Hepatocyte (in vitro differentiated cells): ENCODE results near the gene PRSS33. TPM values are rescaled to one million over a fixed set of nuclear protein-coding genes. Genes with fewer than 3 reads are reported as not detected.

ENCODE experiments used
- DNase-seq: peaks from one replicate; pipeline ENCODE4 v3.0.0-alpha.2; 2016; ENCODE audit warnings: low spot score
- H2AFZ ChIP-seq: fragments of 200-600 bp; sonication (generic); 2 replicates; pipeline ENCODE4 v1.6.0; 2016; ENCODE audit warnings: antibody characterized with exemption, mild to moderate bottlenecking
- H3K27ac ChIP-seq: fragments of 200-600 bp; sonication (generic); 2 replicates; pipeline ENCODE4 v1.5.1; 2016; ENCODE audit warnings: mild to moderate bottlenecking
- H3K27me3 ChIP-seq: fragments of 200-600 bp; sonication (generic); 2 replicates; pipeline ENCODE4 v1.6.1; 2016
- H3K36me3 ChIP-seq: fragments of 200-600 bp; sonication (generic); replicated peaks from 2 replicates; pipeline ENCODE4 v1.5.1; 2016; ENCODE audit warnings: low read depth; ENCODE audit not compliant: insufficient read depth
- H3K4me1 ChIP-seq: fragments of 200-600 bp; sonication (generic); 2 replicates; pipeline ENCODE4 v1.5.1; 2016; ENCODE audit warnings: mild to moderate bottlenecking, moderate library complexity; ENCODE audit not compliant: insufficient read depth
- H3K4me2 ChIP-seq: fragments of 200-600 bp; sonication (generic); 2 replicates; pipeline ENCODE4 v1.6.0; 2016
- H3K4me3 ChIP-seq: fragments of 200-600 bp; sonication (generic); 2 replicates; pipeline ENCODE4 v1.5.1; 2016; ENCODE audit warnings: mild to moderate bottlenecking
- H3K79me2 ChIP-seq: fragments of 200-600 bp; sonication (generic); 2 replicates; pipeline ENCODE4 v1.6.0; 2017; ENCODE audit warnings: mild to moderate bottlenecking
- H3K9me2 ChIP-seq: fragments of 200-600 bp; sonication (generic); replicated peaks from 2 replicates; pipeline ENCODE4 v1.6.0; 2017; ENCODE audit warnings: mild to moderate bottlenecking; ENCODE audit not compliant: insufficient read depth
- H3K9me3 ChIP-seq: fragments of 200-600 bp; sonication (generic); 2 replicates; pipeline ENCODE4 v1.5.1; 2016; ENCODE audit warnings: low read depth, mild to moderate bottlenecking
- H4K20me1 ChIP-seq: fragments of 200-600 bp; sonication (generic); 2 replicates; pipeline ENCODE4 v1.6.0; 2016; ENCODE audit warnings: mild to moderate bottlenecking; ENCODE audit not compliant: insufficient read depth, poor library complexity, severe bottlenecking
- EZH2 ChIP-seq: fragments of 200-600 bp; sonication (generic); IDR thresholded peaks from 2 replicates; pipeline ENCODE4 v1.6.1; 2016; ENCODE audit warnings: antibody characterized with exemption, mild to moderate bottlenecking, borderline replicate concordance
- EZH2phosphoT487 ChIP-seq: fragments of 200-600 bp; sonication (generic); IDR thresholded peaks from one replicate; pipeline ENCODE4 v1.6.1; 2018; ENCODE audit warnings: antibody characterized with exemption, mild to moderate bottlenecking, low read depth, moderate library complexity; ENCODE audit not compliant: unreplicated experiment, severe bottlenecking
- WGBS: methylation state at CpG from one replicate; pipeline ENCODE4 v1.1.6; 2016; ENCODE audit warnings: low lambda C conversion rate; ENCODE audit errors: missing lambda C conversion rate; 5-methylcytosine and 5-hydroxymethylcytosine counted together
- polyA plus RNA-seq: library from polyadenylated mRNA; unstranded; fragments of >200 nt; fragmentation: Nextera tagmentation; extraction: Ambion mirVana; gene quantifications from 2 replicates; pipeline ENCODE4 v1.2.1, GENCODE V29; 2016
- total RNA-seq: library from RNA; depleted of rRNA; stranded (reverse); fragments of >200 nt; gene quantifications from 2 replicates; pipeline ENCODE4 v1.2.3, GENCODE V29; 2014
- TF ChIP-seq, protein P1 (sequence below): fragments of 200-600 bp; sonication (generic); IDR thresholded peaks from 2 replicates; pipeline ENCODE4 v1.5.1; 2016; ENCODE audit warnings: antibody characterized with exemption, mild to moderate bottlenecking; ENCODE audit not compliant: poor library complexity

The PRSS33 gene
- total and polyA plus RNA-seq, 2 experiments from 2014 or later: not detected

DNA sequence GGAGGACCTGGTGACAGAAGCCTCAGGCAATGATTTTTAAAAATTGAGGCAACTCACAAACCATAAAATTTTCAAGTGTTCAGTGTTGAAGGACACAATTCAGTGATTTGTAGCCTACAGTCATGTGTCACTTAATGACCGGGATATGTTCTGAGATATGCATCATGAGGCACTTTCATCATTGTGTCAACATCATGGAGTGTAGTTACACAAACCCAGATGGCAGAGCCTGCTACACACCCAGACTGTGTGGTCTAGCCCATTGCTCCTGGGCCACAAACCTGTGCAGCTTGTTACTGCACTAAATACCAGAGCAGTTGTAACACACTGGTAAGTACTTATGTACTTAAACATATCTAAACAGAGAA, 12.5 kb upstream of the PRSS33 start:
- DNase-seq: peak; percentile 84
- peak overlapping the region; percentile 98 for H3K27ac ChIP-seq
- H3K9me2 ChIP-seq: no peaks in the 10 kb centered on the region
- no peak overlapping the region for H2AFZ ChIP-seq
- H3K36me3 ChIP-seq: no peaks in the 10 kb centered on the region
- H4K20me1 ChIP-seq: no peaks in the 10 kb centered on the region
- no peak overlapping the region for H3K4me2 ChIP-seq
- H3K4me3 ChIP-seq: no peak overlapping the region
- no peaks in the 10 kb centered on the region for H3K9me3 ChIP-seq
- peaks cover 12% of the 10 kb centered on the region for H3K4me1 ChIP-seq
- TF ChIP-seq, protein P1, sequence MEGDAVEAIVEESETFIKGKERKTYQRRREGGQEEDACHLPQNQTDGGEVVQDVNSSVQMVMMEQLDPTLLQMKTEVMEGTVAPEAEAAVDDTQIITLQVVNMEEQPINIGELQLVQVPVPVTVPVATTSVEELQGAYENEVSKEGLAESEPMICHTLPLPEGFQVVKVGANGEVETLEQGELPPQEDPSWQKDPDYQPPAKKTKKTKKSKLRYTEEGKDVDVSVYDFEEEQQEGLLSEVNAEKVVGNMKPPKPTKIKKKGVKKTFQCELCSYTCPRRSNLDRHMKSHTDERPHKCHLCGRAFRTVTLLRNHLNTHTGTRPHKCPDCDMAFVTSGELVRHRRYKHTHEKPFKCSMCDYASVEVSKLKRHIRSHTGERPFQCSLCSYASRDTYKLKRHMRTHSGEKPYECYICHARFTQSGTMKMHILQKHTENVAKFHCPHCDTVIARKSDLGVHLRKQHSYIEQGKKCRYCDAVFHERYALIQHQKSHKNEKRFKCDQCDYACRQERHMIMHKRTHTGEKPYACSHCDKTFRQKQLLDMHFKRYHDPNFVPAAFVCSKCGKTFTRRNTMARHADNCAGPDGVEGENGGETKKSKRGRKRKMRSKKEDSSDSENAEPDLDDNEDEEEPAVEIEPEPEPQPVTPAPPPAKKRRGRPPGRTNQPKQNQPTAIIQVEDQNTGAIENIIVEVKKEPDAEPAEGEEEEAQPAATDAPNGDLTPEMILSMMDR: no peak
- TF ChIP-seq EZH2 (no peak), EZH2phosphoT487 (no peak)
- 33% methylated on average over 1 of the region's 1 CpG for WGBS
- no peaks in the 10 kb centered on the region for H3K79me2 ChIP-seq
- no peaks in the 10 kb centered on the region for H3K27me3 ChIP-seq

DNA sequence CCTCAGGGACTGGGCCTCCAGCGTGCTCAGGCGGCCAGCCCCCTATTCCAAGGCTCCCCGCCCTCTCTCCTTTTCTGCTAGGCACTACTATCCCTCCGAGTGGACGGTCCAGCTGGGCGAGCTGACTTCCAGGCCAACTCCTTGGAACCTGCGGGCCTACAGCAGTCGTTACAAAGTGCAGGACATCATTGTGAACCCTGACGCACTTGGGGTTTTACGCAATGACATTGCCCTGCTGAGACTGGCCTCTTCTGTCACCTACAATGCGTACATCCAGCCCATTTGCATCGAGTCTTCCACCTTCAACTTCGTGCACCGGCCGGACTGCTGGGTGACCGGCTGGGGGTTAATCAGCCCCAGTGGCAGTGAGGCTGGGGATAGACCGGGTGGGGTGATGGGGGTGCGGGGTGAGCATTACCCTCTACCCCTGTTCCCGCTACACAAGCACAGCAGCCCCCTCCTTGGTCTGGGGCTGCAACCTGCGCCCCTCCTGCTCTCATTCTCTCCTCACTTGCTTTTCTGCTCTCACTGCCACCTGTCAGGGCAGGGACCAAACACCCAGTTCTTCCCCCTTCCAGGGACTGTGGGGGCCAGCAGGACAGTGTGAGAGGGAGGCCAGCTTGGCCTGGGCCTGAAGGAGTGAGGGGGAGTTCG, 12.0 kb upstream of the PRSS33 start:
- Histone ChIP-seq H3K4me2 (no peak overlapping the region), H3K4me3 (no peak overlapping the region), H4K20me1 (no peaks in the 10 kb centered on the region), H3K9me3 (no peaks in the 10 kb centered on the region), H2AFZ (no peak overlapping the region), H3K27me3 (no peaks in the 10 kb centered on the region), H3K4me1 (peaks cover 12% of the 10 kb centered on the region), H3K9me2 (no peaks in the 10 kb centered on the region), H3K79me2 (no peaks in the 10 kb centered on the region), H3K36me3 (no peaks in the 10 kb centered on the region), H3K27ac (peak overlapping the region; percentile 98)
- TF ChIP-seq EZH2phosphoT487 (no peak), EZH2 (no peak)
- TF ChIP-seq, protein P1: no peak
- WGBS: 82% methylated on average over 21 of the region's 21 CpGs
- DNase-seq: no peak

DNA sequence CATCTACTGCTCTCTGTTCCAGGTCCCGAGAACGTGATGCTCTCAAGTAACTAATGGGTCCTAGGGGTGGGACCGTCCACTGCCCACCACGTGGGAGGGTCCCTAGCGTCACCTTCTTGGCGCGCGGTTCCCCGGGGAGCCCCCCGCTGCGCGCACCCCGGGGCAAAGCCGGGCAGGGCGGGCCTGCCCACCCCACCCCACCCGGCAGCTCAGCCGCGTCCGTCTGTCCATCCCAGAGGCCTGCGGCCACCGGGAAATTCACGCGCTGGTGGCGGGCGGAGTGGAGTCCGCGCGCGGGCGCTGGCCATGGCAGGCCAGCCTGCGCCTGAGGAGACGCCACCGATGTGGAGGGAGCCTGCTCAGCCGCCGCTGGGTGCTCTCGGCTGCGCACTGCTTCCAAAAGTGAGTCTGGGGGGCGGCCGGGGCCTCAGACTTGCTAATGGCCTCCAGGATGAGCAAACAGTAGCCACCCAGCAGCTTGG, 11.4 kb upstream of the PRSS33 start:
- Histone ChIP-seq H3K4me3 (no peak overlapping the region), H3K27me3 (no peaks in the 10 kb centered on the region), H3K36me3 (no peaks in the 10 kb centered on the region), H4K20me1 (no peaks in the 10 kb centered on the region), H3K9me3 (no peaks in the 10 kb centered on the region), H3K4me2 (no peak overlapping the region), H3K79me2 (no peaks in the 10 kb centered on the region), H3K27ac (peak overlapping the region; percentile 98), H2AFZ (no peak overlapping the region), H3K4me1 (peaks cover 12% of the 10 kb centered on the region), H3K9me2 (no peaks in the 10 kb centered on the region)
- no peak for DNase-seq
- WGBS: over 99% methylated on average over 16 of the region's 39 CpGs
- TF ChIP-seq, protein P1: no peak
